GM12892 (cell line): ENCODE measurements around the gene TJP2.

Experiments
- POLR2A ChIP-seq: IDR thresholded peaks from 2 replicates; pipeline ENCODE4 v1.6.1; 2011; ENCODE audit warnings: low read depth, low read length, control low read depth
- POLR2AphosphoS5 ChIP-seq: IDR thresholded peaks from 2 replicates; pipeline ENCODE4 v1.6.1; 2011; ENCODE audit warnings: low read depth, low read length, control low read depth
- TAF1 ChIP-seq: IDR thresholded peaks from 2 replicates; pipeline ENCODE4 v1.6.1; 2011; ENCODE audit warnings: low read depth, mild to moderate bottlenecking, control low read depth, low read length, borderline replicate concordance

- no peak for TF ChIP-seq POLR2A
- no peak for TF ChIP-seq POLR2AphosphoS5
- no peak for TF ChIP-seq TAF1
Measured at GRCh38 chr9:69272212-69272611, 98.1 kb downstream of the TJP2 start.
